Measurements from ENCODE around the gene ATP6V1A. TPM values are rescaled to one million over a fixed set of nuclear protein-coding genes. Genes with fewer than 3 reads are reported as not detected.
"Not testable (repeated sequence)": the region's sequence is repeated elsewhere in the genome, so short reads cannot be mapped to it uniquely, and the experiment has no call there.

The ATP6V1A gene
- total and polyA plus RNA-seq, 10 donors: 13.3 to 109 (median 81.8) TPM

DNA sequence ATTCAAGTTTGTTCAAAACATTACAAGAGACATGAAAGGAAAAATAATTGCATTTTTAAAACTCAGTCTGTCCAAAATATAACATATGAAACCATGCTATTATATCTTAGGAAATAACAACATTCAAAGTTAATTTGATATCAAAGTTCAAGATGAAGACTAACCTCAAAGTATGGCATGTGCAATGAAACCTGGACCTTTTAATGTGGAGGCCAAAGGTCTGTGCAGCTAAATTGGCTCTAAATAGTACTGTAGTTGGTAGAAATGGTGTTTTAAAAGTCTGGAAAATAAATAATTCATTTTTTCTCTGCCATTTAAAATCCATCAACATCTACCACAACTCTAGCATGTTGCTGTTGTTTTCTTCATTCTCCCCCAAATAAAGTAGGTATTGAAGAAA is 100.4 kb downstream of the ATP6V1A start:
- Histone ChIP-seq H3K9me3 (no peaks in the 10 kb centered on the region), H3K36me3 (no peaks in the 10 kb centered on the region), H3K4me3 (no peak overlapping the region), H3K27ac (no peak overlapping the region), H3K27me3 (replicated peaks in 1 of 7) (no peaks in the 10 kb centered on the region), H3K4me1 (no peaks in the 10 kb centered on the region)
- no peak for DNase-seq
- TF ChIP-seq POLR2AphosphoS5 (IDR thresholded peaks at IDR 0.05) (no peak), POLR2A (IDR thresholded peaks at IDR 0.05) (no peak)
- TF ChIP-seq, protein P1, sequence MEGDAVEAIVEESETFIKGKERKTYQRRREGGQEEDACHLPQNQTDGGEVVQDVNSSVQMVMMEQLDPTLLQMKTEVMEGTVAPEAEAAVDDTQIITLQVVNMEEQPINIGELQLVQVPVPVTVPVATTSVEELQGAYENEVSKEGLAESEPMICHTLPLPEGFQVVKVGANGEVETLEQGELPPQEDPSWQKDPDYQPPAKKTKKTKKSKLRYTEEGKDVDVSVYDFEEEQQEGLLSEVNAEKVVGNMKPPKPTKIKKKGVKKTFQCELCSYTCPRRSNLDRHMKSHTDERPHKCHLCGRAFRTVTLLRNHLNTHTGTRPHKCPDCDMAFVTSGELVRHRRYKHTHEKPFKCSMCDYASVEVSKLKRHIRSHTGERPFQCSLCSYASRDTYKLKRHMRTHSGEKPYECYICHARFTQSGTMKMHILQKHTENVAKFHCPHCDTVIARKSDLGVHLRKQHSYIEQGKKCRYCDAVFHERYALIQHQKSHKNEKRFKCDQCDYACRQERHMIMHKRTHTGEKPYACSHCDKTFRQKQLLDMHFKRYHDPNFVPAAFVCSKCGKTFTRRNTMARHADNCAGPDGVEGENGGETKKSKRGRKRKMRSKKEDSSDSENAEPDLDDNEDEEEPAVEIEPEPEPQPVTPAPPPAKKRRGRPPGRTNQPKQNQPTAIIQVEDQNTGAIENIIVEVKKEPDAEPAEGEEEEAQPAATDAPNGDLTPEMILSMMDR (IDR thresholded peaks at IDR 0.05 in 8 of 11, conservative IDR thresholded peaks at IDR 0.05 in 3 of 11): no peak
- intact Hi-C loops (cut with DNase I; ENCODE audit: low total_unique reads): loop anchor here (10.0 kb wide), 1 partner anchor 68 kb away; no protein-coding TSS in a partner anchor

- no peaks in the 10 kb centered on the region for H3K9me3 ChIP-seq
- H3K27ac ChIP-seq: no peak overlapping the region
- intact Hi-C loops (cut with DNase I; ENCODE audit: low total_unique reads): loop anchor here (10.0 kb wide), 1 partner anchor 67 kb away; no protein-coding TSS in a partner anchor
- TF ChIP-seq, protein P1 (IDR thresholded peaks at IDR 0.05 in 8 of 11, conservative IDR thresholded peaks at IDR 0.05 in 3 of 11): no peak
- TF ChIP-seq POLR2A (IDR thresholded peaks at IDR 0.05): no peak
- TF ChIP-seq POLR2AphosphoS5 (IDR thresholded peaks at IDR 0.05): no peak
- 90 to 98% (median 94%) methylated on average over 2 of the region's 2 CpGs for WGBS, 5 donors
- no peak overlapping the region for H3K4me3 ChIP-seq
- H3K4me1 ChIP-seq: no peaks in the 10 kb centered on the region
- DNase-seq: no peak
- H3K36me3 ChIP-seq: no peaks in the 10 kb centered on the region
- H3K27me3 ChIP-seq (replicated peaks in 1 of 7): no peaks in the 10 kb centered on the region
Observed at GRCh38 chr3:113847664-113848461, 101.0 kb downstream of the ATP6V1A start.

GRCh38 chr3:113849071-113849470 is 102.2 kb downstream of the ATP6V1A start:
- WGBS, 5 donors: 90 to 98% (median 97%) methylated on average over 2 to 3 of the region's 3 CpGs
- DNase-seq; H3K4me1 ChIP-seq; H3K27ac ChIP-seq; H3K9me3 ChIP-seq; H3K36me3 ChIP-seq; H3K4me3 ChIP-seq; H3K27me3 ChIP-seq (replicated peaks in 1 of 7): not testable (repeated sequence)
- intact Hi-C loops (cut with DNase I; ENCODE audit: low total_unique reads): loop anchor here (10.0 kb wide), 1 partner anchor 66 kb away; no protein-coding TSS in a partner anchor

DNA sequence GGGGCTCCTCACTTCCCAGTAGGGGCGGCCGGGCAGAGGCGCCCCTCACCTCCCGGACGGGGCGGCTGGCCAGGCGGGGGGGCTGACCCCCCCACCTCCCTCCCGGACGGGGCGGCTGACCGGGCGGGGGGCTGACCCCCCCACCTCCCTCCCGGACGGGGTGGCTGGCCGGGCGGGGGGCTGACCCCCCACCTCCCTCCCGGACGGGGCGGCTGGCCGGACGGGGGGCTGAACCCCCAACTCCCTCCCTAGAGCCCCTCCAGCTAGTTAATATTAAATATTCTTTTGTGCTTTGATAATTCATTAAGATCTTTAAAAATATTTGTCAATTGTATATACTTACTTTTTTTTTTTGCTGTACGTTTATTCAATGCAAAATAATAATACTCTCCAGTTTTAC is 103.0 kb downstream of the ATP6V1A start:
- not testable (repeated sequence) for H3K4me3 ChIP-seq; H3K27me3 ChIP-seq (replicated peaks in 1 of 7); H3K27ac ChIP-seq; H3K36me3 ChIP-seq; H3K9me3 ChIP-seq; DNase-seq; H3K4me1 ChIP-seq
- WGBS, 5 donors: 83 to 93% (median 90%) methylated on average over 8 to 18 of the region's 22 CpGs
- intact Hi-C loops (cut with DNase I; ENCODE audit: low total_unique reads): loop anchor here (10.0 kb wide), 1 partner anchor 65 kb away; no protein-coding TSS in a partner anchor

- H3K4me3 ChIP-seq; H3K9me3 ChIP-seq; H3K27ac ChIP-seq; H3K27me3 ChIP-seq (replicated peaks in 1 of 7); DNase-seq; H3K36me3 ChIP-seq; intact Hi-C loops (cut with DNase I; ENCODE audit: low total_unique reads); H3K4me1 ChIP-seq: not testable (repeated sequence)
- 84 to 96% (median 91%) methylated on average over 9 of the region's 9 CpGs for WGBS, 5 donors
Observed at GRCh38 chr3:113850391-113850790, 103.6 kb downstream of the ATP6V1A start.

All from spleen (tissue), 11 donors.